ENCODE measurements around the gene CPA1.

GRCh38 chr7:130410868-130411541 is 30.7 kb downstream of the CPA1 start:
- TF ChIP-seq ZNF324 (tag by site-specific recombination; IDR thresholded peaks at IDR 0.05) = no peak
- no peak for TF ChIP-seq CTCF (tag by site-specific recombination; IDR thresholded peaks at IDR 0.05)
- TF ChIP-seq ZNF549 (tag by site-specific recombination; IDR thresholded peaks at IDR 0.05) = no peak

Data from HEK293 (cell line).